Hepatocyte (in vitro differentiated cells): ENCODE data around the gene CLIP4.

ENCODE experiments used
- EZH2phosphoT487 ChIP-seq: fragments of 200-600 bp; sonication (generic); IDR thresholded peaks from one replicate; pipeline ENCODE4 v1.6.1; 2018; ENCODE audit warnings: antibody characterized with exemption, mild to moderate bottlenecking, low read depth, moderate library complexity; ENCODE audit not compliant: unreplicated experiment, severe bottlenecking
- TF ChIP-seq, protein P1 (sequence below): fragments of 200-600 bp; sonication (generic); IDR thresholded peaks from 2 replicates; pipeline ENCODE4 v1.5.1; 2016; ENCODE audit warnings: antibody characterized with exemption, mild to moderate bottlenecking; ENCODE audit not compliant: poor library complexity

DNA sequence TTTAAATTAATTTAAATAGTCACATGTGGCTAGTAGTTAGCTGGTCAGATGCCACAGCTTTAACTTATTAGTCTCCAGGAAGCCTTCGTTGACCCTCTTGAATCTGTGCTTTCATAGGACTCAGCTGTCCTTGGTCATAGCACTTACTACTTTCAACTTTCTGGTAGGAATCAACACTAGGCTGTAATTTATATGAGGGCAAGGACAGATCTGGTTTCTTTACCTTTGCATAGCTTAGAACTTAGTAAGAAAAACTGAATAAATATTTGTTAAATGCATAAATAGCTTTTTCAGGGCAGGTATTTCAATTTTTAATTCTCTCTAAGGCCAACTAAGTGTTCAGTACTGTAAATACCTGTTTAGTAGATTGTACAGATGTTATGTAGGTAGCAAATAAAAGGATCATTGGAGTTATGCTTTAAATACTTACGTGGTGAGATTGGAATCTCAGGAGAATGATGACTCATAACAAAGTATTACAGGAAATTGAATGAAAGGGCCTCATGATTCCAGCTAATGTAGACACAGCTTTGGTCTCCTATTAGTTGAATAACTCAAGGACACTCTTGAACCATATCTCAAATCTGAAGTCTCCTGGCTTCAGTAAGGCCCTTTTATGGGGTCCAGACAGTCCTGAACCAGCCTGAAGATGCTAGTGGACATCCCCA is 2.6 kb downstream of the CLIP4 start:
- TF ChIP-seq, protein P1, sequence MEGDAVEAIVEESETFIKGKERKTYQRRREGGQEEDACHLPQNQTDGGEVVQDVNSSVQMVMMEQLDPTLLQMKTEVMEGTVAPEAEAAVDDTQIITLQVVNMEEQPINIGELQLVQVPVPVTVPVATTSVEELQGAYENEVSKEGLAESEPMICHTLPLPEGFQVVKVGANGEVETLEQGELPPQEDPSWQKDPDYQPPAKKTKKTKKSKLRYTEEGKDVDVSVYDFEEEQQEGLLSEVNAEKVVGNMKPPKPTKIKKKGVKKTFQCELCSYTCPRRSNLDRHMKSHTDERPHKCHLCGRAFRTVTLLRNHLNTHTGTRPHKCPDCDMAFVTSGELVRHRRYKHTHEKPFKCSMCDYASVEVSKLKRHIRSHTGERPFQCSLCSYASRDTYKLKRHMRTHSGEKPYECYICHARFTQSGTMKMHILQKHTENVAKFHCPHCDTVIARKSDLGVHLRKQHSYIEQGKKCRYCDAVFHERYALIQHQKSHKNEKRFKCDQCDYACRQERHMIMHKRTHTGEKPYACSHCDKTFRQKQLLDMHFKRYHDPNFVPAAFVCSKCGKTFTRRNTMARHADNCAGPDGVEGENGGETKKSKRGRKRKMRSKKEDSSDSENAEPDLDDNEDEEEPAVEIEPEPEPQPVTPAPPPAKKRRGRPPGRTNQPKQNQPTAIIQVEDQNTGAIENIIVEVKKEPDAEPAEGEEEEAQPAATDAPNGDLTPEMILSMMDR, result no peak
- TF ChIP-seq EZH2phosphoT487, result no peak
